Suppressor macrophage (primary cell): ENCODE measurements around the gene DAPK1.
"Not testable (repeated sequence)": the region's sequence is repeated elsewhere in the genome, so short reads cannot be mapped to it uniquely, and the experiment has no call there.

ENCODE experiments used
- DNase-seq, 4 experiments: peaks; one replicate each; pipeline ENCODE4 v3.0.0-alpha.2; 2020 to 2022

DAPK1 gene

DNA sequence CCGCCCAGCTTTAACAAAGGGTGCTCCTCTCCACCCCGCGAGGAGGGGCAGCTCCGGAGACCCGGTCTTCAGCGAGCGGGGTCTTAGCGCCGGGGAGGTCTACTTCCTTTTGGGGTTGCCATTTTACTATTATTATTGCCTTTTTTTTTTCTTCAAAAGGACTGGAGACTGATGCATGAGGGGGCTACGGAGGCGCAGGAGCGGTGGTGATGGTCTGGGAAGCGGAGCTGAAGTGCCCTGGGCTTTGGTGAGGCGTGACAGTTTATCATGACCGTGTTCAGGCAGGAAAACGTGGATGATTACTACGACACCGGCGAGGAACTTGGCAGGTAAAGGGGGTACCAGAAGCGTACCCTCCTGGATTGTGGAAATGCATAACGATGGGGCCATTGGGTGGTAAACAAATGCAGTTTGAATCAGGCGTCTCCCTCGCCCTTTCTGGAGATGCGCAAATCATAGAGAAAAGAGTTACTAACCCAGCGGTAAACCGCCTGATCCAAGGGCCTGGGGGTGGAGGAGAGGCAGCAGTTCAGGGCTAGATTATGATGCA is 1.2 kb downstream of the DAPK1 start:
- peak in 3 of 4 experiments; percentile 41 to 53 (median 50) for DNase-seq

- DNase-seq = peak in 1 of 4 experiments; percentile 28
Observed at GRCh38 chr9:87499424-87500017, 1.9 kb downstream of the DAPK1 start.

GRCh38 chr9:87500491-87501270 is 3.0 kb downstream of the DAPK1 start:
- peak in 3 of 4 experiments; percentile 51 to 69 (median 68) for DNase-seq

DNA sequence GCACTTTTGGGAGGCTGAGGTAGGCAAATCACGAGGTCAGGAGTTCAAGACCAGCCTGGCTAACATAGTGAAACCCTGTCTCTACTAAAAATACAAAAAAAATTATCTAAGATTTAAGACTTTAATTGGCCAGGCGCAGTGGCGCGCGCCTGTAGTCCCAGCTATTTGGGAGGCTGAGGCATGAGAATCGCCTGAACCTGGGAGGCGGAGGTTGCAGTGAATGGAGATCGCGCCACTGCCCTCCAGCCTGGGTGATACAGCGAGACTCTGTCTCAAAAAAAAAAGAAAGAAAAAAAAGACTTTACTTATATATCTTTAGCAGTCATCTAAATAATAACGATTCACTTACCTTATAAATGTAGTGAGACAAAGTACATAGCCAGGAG is 3.6 kb downstream of the DAPK1 start:
- not testable (repeated sequence) for DNase-seq

DNA sequence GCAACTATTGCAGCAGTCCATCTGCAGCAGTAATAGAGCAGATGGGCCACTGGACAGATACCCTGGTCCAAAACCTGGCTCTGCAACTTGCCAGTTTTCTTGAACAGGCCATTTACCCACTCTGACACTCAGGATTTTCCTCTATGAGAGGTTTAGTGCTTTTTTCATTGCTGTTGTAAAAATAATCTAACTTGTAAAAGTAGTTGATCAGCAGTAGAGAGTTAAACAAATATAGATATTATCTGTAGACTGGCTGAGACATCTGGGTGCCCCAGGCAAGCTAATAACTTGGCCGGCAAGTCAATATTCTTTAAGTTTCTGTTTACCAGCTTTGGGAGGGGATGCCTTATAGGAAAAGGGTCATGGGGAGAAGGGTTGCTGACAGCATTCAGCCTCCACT is 4.1 kb downstream of the DAPK1 start:
- DNase-seq = peak in 1 of 4 experiments; percentile 31

DNA sequence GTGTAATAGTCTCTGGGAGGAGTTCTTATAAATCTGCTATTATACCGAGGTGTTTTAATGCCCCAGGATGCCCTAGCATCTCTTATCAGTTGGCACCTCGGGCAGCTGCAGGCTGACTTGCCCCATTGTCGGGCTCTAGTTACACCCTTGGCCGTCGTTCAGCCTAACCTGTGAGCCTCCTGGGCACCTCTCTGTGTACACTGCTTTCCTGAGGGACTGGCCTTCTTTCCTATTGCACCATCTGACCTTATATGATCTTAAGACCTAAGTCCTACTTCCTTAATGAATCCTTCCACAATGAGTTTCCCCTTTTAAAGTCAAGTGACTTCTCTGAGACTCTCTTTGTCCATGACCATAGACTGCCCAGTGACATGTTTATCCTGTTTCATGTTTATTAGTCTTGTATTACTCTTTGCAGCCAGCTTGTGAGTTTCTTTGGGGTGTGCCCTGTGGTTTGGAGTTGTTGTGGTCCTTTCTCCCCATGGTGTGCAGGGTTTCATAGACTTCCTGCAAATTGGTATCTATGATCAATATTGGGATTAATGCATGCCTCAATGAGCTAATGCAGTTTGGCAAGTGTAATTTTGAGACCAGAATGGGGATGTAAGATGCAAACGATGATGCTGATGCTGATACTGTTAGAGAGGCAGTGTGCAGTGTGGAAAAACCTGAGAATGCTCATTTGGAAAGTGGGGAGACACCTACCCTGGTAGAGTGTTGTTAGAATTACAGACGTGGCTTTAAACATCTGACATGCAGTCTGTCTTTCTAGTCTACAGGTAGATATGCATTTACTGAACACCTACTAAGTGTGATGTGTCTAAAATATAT is 4.9 kb downstream of the DAPK1 start:
- peak; percentile 56 to 94 (median 80) for DNase-seq

GRCh38 chr9:87503430-87503829 is 5.8 kb downstream of the DAPK1 start:
- no peak for DNase-seq

DNA sequence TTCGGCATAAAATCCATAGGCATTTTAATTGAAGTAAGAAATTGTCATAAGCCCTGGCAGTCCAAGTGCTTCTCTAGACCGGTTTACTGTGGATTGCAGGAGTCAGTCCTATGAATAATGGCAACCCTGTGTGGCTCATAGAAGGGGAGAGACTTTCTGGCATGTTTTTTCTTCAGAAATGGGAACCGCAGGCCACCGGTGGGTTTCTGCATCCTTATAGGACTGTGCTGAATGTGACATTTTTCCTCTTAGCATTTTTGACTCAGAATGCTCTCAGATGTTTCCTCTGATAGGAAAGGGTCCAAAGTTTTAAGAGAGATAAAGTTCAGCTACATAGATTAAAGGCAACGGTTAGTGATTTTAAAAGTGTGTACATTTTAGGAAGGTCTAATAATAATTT is 6.3 kb downstream of the DAPK1 start:
- peak in 3 of 4 experiments; percentile 25 to 34 (median 26) for DNase-seq

- DNase-seq = no peak
Observed at GRCh38 chr9:87504938-87505337, 7.3 kb downstream of the DAPK1 start.

DNA sequence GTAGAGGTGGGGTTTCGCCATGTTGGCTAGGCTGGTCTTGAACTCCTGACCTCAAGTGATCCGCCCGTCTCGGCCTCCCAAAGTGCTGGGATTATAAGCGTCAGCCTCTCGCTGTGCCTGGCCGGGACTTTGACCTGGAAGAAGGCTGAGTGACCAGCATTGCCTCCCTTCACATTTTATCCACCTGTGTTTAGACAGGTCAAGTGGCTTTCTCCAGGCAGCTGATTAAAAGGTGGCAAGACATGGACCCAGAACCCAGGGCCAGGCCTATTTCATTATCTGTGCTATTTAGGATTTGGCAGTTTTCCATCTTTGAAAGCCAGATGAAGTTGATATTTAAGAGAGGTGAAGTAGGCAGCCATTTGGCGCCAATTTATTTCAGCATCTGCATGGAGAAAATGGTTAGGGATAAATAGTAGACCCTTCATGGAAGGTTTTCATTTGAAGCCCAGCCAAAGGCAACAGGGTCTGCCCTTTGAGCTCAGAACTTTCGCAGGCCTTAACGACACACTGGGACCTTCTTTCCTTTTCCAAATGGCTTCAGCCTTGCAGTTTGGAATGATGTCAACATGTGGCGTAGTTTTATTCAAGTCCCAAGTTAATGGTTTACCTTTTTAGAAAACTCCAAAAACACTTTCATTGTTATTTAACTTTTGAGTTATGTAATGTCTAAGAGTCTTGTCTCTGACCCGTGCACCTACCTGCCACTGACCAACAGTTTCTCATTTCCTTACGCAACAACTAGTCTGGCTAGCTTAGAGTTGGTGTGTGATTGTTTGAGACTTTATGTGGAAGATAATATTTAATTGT is 8.4 kb downstream of the DAPK1 start:
- DNase-seq = no peak

DNA sequence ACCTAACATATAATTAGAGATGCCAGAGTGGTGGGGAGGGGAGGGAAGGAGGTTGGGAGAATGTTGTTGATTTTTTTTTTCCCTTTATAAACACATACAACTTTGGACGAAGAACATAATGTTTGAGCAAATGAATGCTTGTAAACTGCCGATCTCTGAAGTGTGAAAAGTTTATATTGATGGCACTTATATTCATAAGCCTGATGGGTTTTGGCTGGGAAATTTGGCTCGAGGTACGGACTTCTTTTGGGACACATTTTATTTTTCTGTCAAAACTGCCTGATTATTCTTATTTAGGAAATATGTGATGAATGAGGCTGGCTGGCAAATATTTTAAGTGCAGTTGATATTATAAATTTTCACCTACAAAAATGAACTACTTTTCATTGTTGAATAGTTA is 9.9 kb downstream of the DAPK1 start:
- no peak for DNase-seq

GRCh38 chr9:87510252-87510683 is 12.6 kb downstream of the DAPK1 start:
- DNase-seq = no peak

GRCh38 chr9:87512311-87512710 is 14.6 kb downstream of the DAPK1 start:
- no peak for DNase-seq

GRCh38 chr9:87513161-87513560 is 15.5 kb downstream of the DAPK1 start:
- peak; percentile 50 to 73 (median 60) for DNase-seq

DNA sequence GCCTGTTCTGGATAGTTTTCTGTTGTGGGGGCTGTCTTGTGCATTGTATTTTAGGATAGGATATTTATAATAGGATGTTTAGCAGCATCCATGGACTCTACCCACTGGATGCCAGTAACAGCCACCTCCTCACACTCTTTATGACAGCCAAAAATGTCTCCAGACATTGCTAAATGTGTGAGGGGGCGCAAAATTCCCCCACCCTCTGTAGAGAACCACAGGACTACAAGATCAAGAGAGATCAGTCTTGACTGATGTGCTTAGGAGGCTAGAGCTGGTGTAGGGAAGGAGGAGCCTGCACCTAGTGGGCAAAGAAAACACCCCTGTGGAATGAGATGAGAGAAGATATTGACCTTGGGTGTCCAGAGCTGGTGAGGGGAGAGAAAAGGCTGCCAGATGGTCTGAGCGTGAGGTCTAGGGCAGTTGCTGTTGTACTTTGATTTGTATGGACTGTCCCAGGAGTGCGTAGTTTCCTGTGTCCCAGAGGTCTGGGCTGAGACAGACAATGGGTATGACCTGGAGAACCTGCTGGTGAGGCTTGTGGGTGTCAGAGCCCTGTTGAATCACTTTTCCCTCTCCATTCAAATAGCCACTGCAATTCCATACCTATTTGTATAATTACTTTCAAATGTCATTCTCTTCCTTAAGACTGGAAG is 16.3 kb downstream of the DAPK1 start:
- DNase-seq = peak in 3 of 4 experiments; percentile 46 to 54 (median 53)

DNA sequence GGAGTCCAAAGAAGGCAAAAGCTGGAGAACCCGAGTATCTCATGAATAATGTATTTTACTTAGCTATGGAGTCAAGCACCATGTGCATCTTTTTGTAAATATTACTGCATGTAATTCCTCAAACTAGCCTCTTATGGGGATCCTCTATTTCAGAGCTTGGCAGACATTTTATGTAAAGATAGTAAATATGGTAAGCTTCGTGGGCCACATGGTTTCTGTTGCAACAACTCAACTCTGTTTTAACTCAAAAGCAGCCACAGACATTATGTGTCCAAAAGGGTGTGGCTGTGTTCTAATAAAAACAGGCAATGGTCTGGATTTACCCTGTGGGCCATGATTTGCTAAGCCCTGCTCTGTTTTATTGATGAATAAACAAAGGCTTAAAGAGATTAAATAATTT is 17.3 kb downstream of the DAPK1 start:
- peak in 3 of 4 experiments; percentile 51 to 72 (median 63) for DNase-seq

- peak in 2 of 4 experiments; percentile 17 to 30 for DNase-seq
Observed at GRCh38 chr9:87515588-87516221, 18.0 kb downstream of the DAPK1 start.

DNA sequence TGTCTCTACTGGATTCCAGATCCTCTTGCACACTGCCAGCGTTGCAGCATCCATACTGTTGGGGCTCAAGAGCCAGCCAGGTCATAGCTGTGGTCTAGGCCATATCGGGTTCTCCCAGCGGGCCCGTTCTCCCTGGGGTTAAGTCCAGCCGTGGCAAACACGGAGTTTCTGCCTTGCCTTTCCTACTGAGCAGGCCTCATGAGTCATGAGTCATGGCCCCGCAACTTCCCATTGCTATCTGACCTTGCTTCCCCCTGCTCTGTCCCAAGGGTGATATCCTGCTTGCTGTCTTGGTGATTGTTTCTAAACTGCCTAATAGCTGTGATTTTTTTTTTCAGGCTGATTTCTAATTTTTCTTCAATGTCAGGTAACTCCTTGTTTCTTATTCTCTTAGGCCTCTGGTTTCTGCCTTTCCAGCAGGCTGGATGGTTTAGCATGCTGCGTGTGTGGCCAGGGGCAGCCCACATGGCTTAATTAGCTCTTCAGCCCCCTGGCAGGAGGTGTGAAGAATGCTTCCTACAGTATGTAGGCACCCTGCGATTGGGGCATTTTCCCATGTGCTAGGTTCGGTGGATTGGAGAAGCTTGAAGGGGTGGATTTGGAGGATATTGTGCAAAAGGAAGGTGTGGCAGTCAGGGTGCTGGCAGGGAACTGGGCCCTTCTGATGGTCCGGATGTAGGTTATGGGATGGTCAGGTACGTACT is 18.7 kb downstream of the DAPK1 start:
- DNase-seq = peak; percentile 91 to 97 (median 94)

DNA sequence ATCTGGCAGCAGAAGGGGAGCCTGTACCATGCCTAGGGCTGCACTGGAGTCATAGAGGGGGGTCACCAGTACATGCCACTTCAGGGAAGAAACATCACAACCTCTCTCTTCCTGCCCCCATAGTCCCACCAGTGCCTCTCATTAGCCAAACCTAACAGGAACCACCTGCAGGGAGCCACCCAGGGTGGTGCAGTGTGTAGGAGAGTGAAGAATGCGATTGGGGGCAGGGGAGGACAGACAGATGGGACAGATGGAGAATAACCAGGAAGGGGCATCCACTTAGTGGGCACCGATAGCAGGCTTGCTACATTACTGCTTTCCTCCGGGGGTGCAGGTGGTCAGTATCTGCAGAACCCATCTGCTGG is 19.2 kb downstream of the DAPK1 start:
- no peak for DNase-seq

DNA sequence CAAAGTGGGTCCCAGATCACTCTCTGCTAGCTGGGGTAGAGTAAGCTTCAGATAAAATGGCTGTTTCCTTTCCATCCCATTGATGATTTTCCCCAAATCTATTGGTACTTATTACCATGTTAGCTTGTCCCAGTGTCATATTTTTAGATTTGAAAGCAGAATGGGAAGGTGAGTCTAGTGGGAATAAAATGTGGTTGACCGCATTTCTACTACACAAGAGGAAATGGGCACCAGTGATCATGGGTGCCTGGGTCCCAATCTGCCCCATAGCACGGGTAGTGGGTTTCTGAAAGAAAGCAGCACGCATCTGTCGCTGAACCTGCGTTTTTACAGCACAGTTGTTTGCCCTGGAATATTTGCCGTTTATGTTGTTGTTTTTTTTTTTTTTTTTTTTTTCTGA is 20.1 kb downstream of the DAPK1 start:
- peak in 2 of 4 experiments; percentile 26 to 43 for DNase-seq
